NCI-H69 (cell line): ENCODE results near the gene MASP2.
"Not testable (repeated sequence)": the region's sequence is repeated elsewhere in the genome, so short reads cannot be mapped to it uniquely, and the experiment has no call there.

ENCODE experiments used
- DNase-seq: peaks from one replicate; lab custom pipeline; 2025; lab: John Stamatoyannopoulos, UW

The MASP2 gene

DNA sequence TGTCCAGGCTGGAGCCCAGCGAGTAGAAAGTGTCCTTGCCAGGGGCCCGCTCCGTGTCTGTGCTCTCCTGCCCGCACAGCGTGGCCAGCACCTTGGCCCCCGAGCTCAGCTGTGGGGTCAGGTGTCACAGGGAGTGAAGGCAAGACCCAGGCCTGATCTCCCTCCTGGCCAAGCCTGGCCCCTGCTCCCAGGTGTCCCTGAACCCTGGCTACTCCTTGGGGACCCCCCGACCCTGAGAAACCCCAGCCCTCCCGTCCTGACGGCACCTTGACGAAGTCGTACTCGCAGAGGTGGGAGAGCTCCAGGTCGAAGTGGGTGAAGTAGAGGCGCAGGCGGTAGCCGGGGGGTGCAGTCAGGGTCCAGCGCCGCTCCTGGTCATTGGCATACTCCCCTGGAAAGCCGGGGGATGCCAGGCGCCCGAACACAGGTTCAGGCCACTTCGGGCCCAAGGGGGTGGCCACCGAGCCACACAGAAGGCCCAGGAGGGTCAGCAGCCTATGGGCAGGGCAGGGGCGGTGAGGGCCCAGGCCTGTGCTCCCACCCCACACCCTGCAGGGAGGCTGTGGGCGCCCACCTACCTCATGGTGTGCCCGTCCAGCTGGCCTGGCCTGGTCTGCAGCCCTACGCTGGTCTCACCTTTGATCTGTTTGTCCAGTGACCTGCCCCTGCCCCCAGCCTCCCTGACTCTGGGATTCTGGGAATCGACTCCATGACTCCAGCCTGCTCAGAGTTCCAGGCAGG lies at the start of gene MASP2:
Gene MASP2 (minus strand): TSS at position 615 of the 741 bp plus-strand sequence. CDS start 32 bp downstream, at position 583.
- no peak for DNase-seq

DNA sequence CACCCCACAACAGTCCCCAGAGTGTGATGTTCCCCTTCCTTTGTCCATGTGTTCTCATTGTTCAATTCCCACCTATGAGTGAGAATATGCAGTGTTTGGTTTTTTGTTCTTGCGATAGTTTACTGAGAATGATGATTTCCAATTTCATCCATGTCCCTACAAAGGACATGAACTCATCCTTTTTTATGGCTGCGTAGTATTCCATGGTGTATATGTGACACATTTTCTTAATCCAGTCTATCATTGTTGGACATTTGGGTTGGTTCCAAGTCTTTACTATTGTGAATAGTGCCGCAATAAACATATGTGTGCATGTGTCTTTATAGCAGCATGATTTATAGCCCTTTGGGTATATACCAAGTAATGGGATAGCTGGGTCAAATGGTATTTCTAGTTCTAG lies 36.7 kb upstream of the MASP2 start:
- DNase-seq: not testable (repeated sequence)

DNA sequence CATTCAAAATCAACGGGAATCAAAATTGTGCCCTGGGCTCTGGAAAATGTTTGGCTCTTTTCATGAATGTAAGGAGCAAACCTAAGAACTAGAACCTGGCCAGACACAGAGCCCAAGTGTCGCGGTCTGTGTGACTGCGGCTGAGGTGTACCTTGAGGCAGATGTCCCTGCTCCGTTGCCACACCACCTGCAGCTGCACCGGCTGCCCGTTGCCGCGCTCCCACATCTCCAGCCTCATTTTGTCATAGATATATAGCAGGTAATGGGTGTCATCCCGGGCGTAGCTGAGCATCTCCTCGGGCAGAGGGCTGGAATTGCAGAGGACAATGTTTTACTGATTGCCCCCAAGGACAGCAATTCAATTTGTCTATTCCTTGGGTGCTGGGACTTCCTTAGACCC lies 33.9 kb upstream of the MASP2 start:
- DNase-seq: no peak

DNA sequence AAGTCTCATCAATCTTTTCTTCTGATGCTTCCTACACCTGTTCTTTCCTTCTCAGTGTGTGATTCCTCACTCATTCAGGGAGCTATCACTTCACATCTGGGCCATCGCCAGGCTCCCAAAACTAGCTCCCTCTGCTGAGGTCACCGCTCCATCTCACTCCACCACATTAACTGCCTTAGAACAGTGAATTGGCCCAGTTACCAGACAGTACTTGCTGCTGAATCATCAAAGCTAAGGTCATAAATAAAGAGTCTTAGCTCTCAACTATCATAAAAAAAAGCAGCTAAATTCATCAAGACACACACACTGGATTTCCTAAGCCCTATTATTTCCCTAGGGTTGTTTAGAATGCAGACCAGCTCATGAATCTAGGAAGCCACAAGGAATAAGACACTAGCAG lies 31.6 kb upstream of the MASP2 start:
- no peak for DNase-seq

DNA sequence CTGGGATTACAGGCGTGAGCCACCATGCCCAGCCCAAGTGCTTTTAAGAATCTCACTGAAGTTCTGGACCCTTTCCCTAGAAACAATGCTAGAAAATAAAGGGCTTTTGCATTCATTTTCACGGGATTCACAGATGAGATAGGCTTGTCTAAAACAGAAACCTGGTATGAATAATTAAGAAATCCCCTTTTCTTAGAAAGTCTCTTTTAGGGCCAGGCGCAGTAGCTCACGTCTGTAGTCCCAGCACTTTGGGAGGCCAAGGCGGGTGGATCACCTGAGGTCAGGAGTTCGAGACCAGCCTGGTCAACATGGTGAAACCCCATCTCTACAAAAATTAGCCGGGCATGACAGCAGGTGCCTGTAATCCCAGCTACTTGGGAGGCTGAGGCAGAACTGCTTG lies 26.4 kb upstream of the MASP2 start:
- not testable (repeated sequence) for DNase-seq

DNA sequence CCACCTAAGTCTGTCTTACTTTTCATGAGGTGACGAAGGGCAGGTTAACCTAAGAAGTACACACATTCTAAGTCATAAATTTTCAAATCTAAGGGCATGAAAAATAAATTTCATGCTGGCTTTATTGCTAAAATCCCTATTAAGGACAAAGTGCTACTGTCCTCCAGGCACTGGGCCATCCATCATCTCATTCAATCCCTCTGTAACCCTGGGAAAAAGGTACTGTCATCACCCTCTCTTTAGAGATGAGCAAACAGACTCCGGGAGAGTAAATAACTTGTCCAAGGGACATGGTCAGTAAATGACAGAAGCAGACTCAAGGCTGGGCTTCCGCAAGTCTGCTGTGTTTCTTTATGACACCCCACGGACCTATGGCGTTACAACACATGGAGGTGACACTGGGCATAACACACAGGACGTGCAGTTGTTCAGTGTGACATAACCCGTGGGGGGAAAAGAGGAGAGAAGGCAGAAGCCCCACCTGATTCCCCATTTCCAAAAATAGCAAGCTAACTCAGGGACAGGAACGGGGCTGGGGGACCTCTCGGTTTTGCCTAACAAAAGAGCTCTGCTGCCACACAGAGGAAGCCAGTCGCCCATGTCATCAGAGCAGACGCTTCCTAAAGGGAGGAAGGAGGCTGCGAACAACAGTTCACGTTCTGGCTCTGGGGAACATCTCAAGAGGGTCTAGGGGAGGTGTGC lies 25.3 kb upstream of the MASP2 start:
- peak; percentile 97 for DNase-seq

DNA sequence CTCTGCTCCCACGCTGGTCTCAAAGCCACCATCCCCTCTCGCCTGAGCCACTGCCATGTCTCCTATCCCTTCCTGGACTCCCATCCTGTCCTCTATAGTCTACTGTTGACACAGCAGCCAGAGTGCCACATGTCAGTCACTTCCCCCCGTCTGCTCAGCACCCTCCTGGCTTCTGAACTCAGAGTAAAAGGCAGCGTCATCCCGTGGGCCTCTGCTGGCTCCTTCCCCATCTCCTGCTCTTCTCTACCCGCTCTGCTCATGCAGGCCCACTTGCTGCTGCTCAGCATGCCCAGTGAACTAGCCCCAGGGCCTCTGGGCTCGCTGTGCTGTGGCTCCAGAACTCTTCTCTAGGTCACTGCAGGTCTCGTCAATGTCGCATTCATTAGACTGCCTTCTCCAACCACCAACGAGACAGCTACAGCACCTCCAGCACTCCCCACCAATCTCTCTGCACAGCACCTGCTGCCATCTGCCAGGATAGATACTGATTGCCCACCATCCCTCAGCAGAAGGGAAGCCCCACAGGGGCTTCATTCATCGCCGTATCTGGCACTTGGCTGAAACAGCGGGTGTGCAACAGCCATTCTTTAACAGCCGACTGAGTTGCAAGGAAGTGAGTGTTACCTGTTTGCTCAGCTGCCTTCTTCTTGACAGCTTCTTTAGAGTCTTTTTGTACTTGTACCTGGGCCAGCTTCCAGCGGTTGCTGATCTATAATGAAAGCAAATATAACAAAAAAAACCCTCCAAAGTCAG lies 24.6 kb upstream of the MASP2 start:
- peak; percentile 97 for DNase-seq

DNA sequence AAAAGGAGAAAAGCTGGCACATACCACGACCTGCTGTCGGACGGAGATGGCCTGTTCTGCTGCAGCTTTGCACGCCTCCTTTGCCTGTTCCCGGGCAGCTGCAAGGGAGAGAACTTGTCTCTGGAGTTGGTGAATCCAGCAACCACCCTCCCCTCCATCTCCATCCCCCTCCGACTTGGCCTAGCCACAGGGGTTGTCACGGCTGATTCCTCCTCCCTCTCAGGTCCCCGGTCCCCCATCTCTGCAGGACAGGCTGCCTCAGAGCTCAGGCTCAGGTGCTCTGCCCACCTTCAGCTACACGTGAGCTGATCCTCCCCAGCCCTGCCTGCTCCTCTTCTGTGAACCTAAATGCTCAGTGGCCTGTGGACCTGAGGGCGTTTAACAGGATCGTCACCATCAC lies 23.8 kb upstream of the MASP2 start:
- DNase-seq: peak; percentile 50

DNA sequence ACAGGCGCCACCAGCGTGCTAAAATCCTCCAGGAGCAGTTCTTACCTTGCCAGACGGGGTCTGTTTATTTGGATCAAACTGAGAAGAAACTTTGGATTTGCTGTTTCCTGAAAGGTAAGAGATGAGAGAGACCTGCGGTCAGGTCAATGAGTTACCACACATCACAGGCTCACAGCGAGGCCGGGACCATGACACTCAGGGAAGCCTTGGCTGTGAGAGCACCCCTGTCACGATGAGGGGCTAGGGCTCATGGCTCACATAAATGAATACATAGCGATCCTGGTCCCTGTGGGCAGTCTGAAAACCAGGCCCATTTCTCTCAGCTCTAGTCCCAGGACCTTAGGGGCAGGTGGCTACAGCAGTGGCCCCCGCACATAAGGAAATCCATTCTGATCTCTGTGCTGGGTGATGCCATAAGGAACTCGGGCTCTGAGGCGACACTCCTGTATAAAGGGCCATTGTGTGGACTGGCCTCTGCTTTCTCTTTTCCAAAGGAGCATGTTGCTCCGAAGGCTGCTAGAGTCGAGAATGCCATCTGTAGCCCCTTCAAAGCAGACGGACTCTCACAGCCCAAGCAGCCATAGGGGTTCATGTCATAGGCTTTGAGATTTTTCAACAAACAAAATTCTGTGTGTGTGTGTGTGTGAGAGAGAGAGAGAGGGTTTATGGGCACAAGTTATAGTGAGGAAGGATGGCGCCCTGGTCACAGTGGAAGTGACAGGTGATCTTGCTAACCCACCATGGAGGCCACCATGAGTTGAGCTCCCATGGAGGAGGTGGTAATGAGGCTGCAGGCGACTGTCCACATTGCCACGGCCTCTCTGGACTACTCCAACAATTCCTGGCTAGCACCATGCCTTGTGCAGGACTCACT lies 21.8 kb upstream of the MASP2 start:
- DNase-seq: no peak

DNA sequence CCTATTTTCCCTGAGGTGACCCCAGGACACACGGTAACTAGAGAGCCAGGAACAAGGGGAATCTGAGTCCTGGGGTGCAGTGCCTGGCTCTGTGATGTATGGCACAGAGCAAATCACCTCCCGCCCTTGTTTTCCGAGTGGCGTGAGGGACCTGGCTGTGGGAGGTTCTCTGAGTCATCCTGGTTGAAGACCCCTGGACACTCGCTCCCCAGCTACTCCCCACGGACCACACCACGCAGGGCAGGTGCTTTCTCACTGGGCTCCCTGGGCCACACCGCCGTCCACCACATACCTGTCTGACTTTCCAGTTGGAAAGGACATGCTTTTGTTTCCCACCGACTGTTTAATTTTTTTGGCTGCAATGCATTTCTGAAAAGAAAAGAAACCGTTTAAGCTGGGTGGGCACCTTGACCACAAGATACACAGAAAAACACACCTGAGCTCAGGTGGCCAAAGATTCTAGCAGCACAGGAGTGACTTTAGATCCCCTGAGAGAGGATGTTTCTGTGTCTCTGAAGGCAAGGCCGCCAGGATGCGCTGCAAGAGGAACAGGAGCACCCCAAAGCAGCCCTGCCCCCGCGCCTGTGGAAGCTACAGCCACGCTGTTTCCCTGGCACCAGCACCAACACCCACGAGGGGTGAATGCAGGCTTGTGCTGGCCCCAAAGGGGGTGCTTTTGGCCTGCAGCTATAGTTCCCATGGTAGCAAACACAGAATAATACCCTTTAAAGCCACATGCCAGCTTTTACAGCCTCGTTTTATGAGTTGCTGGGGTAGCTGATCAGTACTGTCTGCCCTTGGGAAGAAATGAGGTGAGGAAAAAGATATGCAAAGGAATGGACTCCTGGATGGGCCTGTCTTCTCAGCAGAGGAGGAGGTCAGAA lies 20.9 kb upstream of the MASP2 start:
- peak; percentile 59 for DNase-seq

DNA sequence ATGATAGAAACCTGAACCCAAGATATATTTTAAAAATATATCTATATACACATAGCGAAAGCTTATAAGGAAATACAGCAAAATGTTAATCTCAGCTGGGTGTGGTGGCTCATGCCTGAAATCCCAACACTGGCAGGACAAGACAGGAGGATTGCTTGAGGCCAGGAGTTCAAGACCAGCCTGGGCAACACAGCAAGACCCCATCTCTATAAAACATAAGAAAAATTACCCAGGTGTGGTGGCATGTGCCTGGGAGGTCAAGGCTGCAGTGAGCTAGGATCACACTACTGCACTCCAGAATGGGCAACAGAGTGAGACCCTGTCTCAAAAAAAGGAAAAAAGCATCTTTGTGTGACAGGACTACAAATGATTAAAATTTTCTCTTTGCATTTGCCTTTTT lies 18.8 kb upstream of the MASP2 start:
- DNase-seq: no peak

DNA sequence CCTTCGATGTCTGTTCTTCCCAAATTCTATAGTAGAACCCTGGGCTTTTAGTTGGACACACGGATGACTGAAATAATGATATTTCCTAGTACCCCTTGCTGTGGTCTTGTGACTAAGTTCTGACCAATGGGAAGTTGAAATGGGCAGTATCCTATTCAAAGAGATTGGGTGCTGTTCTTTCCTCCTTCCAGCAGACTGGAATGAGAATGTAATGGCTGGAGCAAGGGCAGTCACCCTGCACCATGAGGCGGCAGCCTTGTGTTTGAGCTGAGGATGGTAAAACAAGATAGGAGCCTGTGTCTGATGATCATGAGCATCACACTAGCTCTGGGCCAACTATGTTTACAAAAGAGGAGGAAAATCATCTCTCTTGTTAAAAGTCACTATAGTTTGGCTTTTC lies 17.9 kb upstream of the MASP2 start:
- no peak for DNase-seq

DNA sequence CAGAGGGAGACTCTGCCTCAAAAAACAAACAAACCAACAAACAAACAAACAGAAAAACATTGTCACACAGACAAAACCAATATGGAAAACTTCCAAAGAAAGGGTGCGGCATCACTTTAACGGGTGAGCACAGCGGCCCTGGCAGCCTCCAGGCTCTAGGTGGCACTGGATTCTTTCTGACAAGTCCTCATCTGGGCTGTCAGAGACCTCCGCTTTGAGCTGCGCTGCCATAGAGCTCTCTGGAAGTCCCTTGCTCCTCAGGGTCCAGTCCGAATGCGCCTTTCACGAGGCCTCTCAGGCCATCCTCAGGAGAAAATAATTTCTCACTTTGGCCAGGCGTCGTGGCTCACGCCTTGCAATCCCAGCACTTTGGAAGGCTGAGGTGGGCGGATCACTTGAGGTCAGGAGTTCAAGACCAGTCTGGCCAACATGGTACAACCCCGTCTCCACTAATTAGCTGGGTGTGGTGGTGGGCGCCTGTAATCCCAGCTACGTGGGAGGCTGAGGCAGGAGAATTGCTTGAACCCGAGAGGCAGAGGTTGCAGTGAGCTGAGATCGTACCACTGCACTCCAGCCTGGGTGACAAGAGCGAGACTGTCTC lies 17.0 kb upstream of the MASP2 start:
- DNase-seq: peak; percentile 60

DNA sequence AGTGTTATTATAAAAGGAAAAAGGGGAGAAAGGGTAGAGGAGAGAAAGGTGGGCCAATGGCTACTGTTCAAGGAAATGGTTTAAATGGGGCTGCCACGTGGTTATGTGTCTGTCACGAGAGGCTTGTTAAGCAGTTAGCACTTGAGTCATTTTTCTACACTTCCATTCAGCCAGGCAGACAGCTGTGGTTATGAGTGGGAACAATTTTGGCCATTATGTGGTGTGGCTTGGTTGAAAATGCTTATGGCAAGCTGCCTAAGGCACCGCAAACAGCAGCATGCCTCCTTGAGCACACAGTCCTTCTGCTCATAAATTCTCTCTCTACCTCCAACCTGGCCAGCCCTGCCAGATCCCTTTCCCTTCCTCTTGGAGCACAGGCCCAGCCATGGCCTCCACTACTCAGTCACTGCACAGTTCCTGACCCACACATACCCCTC lies 15.9 kb upstream of the MASP2 start:
- DNase-seq: peak; percentile 73

DNA sequence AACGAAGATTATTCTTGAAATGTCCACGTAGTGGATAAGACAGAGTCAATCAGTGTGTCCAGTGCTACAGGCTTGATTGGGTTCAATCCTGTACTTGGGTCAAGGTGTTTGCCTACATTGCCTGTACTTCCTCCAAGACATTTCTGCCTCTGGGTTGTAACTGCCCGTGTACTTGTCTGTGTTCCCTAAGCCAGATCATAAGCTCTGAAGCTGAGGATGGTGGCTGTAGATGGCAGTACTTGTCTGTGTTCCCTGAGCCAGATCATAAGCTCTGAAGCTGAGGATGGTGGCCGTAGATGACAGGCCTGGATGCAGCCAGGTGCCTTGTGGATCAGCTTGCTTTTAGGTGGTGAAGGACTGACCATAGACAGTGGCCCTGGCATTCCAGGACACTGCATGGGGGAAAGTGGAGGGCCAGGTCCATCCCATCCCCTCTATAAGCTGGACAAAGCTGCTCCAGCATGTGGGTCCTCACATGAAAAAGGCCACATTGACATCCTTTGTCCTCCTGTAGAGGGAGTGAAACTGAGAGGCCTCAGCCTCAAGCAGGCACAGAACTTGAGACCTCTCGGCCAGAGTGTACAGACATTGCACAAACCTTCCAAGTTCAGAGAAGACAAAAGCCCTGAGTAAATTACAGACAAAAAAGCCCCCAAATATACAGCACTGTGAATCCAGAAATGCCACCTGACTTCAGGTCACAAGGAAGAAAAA lies 14.8 kb upstream of the MASP2 start:
- peak; percentile 36 for DNase-seq

DNA sequence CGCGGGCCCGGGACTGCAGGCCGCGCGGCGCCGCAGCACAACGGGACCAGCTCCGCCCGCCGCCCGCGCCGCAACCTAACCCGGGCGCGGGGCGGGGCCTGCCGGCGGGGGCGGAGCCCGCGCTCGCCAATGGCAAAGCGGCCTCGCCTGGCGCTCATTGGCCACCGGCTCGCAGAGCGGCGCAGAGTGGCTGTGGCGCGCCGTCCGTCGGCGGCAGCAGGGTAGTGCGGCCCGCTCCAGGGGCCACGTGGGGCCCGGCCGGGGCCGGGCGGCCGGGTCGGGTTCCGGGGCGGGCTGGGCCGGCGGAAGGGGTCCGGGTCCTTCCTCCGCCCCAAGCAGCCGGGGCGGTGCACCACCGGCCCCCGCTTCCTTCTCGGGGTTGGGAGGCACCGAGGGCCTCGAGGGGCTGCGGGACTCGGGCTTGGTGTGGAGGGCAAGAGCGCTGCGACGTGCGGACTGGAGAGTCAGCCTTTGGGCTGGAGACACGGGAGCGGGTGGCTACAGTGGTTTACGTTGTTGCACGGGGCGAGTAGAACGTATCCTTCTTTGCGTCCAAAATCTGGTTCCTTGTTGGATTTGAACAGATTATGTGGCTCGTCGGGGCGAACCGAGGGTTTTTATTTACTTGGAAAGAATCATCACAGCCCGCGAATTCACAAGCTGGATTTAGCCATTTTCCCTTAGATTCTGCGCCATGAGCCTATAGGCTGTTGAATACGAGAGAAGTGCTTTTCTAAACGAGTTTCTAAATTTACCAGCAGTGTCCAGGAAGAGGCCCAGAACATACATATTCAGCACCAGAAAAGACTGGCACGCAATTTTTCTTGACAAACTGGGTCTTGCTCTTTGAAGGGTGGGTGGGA lies 13.2 kb upstream of the MASP2 start, which contains the start of gene SRM:
Gene SRM (minus strand): TSS at position 51 of the 863 bp plus-strand sequence. CDS start 75 bp downstream, outside the sequence.
- peak; percentile 94 for DNase-seq

DNA sequence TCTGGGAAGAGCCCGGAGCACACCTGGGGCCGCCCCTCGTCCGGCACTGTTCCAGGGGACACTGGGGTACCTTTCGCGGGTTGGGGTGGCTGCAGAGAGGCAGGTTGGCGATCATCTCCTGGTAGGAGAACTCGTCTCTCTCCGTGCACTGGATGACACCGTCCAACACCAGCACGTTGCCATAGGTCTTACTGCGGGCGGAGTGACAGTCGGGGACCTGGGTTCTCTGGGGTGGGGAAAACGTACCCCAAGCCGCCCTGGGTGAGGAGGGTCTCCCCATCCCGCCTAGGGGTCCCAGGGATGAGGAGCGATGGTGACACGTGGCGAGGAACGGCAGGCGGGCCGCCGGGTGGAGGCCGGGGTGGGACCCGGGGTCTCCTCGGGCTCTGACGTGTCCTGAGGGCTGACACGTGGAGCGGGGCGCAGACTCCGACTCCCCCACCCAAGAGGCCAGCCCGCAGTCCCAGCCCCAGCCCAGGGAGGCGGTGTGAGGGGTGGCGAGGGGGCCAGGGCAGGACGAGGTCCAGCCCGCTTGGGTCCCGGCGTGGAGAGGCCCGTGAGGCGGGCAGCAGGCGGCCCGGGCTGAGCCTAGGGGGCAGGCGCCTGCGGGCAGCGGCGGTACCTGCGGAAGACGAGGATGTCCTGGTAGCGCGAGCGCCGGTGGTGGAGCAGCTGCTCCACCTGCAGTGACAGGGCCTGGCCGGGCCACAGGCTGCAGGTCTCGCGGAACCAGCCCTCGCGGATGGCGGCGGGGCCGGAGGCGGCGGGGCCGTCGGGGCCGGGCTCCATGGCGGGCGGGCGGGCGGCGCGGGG lies 12.3 kb upstream of the MASP2 start:
- no peak for DNase-seq
